ENCODE results near the gene HDAC5. TPM values are rescaled to one million over a fixed set of nuclear protein-coding genes. Genes with fewer than 3 reads are reported as not detected.
"Not testable (repeated sequence)": the region's sequence is repeated elsewhere in the genome, so short reads cannot be mapped to it uniquely, and the experiment has no call there.

HDAC5 gene
- total and polyA plus RNA-seq, 4 donors = 29.6 to 77.4 (median 36.4) TPM

DNA sequence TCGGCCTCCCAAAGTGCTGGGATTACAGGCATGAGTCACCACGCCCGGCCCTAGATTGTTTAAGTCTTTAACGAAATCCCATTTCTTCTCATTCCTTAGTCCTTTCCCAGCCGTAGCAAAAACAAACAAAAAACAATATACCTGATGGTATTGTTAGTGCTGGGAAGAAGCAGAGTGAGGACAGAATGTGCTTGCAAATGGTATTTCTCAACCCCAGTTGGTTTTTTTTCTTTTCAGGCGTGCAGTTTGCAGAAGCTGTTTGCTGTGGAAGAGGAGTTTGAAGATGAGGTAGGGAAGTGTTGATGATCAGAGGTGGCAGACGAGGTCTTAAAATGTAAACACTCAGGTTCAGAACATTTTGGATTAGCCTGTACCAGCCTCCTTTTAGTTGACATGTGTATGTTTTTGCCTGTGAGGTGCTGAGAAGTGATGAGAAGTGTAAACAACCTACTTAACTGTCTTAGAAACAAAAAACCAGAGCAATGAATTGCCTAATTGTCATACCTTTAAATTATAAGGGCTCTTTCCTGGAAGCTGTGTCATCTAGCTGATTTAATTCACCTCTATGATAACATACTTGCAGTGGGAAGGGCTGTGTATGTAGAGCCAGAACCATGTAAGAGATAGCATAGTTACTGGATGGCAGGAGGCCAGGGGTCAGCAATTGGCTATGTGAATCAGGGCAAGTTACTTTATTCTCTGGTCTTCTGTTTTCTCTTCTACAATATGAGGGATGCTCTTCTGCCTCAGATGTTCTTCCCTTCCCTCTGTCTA is 21.7 kb upstream of the HDAC5 start:
- DNase-seq (no peak), ATAC-seq (ENCODE audit: insufficient read depth, low FRiP score) (no peak)
- Histone ChIP-seq H3K4me3 (no peak overlapping the region), H3K4me1 (ENCODE audit: control insufficient read depth in 5 of 5, insufficient read depth in 5 of 5, low read length in 5 of 5) (peaks cover 0 to 12% (median 2%) of the 10 kb centered on the region in 5 donors), H3K27ac (ENCODE audit: low read depth in 1 of 2, low read length in 1 of 2) (peak overlapping the region in 1 of 2 donors; percentile 92), H3K9ac (ENCODE audit: insufficient read depth in 1 of 2, low read length in 2 of 2) (no peak overlapping the region), H3K27me3 (ENCODE audit: control insufficient read depth in 3 of 3, insufficient read depth in 3 of 3, low read length in 2 of 3) (no peaks in the 10 kb centered on the region), H3K9me3 (ENCODE audit: control insufficient read depth in 4 of 4, insufficient read depth in 3 of 4, low read length in 3 of 4) (no peaks in the 10 kb centered on the region), H3K36me3 (ENCODE audit: control insufficient read depth in 4 of 4, insufficient read depth in 4 of 4, low read length in 4 of 4) (peaks cover 0 to 6% (median 0%) of the 10 kb centered on the region in 4 donors)
- 79 to 83% methylated on average over 7 of the region's 7 CpGs for WGBS, 2 donors
- TF ChIP-seq, protein P1, sequence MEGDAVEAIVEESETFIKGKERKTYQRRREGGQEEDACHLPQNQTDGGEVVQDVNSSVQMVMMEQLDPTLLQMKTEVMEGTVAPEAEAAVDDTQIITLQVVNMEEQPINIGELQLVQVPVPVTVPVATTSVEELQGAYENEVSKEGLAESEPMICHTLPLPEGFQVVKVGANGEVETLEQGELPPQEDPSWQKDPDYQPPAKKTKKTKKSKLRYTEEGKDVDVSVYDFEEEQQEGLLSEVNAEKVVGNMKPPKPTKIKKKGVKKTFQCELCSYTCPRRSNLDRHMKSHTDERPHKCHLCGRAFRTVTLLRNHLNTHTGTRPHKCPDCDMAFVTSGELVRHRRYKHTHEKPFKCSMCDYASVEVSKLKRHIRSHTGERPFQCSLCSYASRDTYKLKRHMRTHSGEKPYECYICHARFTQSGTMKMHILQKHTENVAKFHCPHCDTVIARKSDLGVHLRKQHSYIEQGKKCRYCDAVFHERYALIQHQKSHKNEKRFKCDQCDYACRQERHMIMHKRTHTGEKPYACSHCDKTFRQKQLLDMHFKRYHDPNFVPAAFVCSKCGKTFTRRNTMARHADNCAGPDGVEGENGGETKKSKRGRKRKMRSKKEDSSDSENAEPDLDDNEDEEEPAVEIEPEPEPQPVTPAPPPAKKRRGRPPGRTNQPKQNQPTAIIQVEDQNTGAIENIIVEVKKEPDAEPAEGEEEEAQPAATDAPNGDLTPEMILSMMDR (IDR thresholded peaks at IDR 0.05; ENCODE audit: control extremely low read depth, extremely low read depth) = no peak

DNA sequence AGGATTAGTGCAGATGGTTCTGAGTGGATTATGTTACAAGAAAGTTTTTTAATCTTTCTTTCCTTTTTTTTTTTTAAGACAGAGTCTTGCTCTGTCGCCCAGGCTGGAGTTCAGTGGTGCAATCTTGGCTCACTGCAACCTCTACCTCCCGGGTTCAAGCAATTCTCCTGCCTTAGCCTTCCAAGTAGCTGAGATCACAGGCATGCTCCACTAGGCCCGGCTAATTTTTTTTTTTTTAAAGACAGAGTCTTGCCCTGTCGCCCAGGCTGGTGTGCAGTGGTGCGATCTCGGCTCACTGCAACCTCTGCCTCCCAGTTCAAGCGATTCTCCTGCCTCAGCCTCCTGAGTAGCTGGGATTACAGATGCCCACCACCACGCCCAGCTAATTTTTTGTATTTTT is 20.5 kb upstream of the HDAC5 start:
- H3K4me1 ChIP-seq (ENCODE audit: control insufficient read depth in 5 of 5, insufficient read depth in 5 of 5, low read length in 5 of 5) = peaks cover 0 to 12% (median 2%) of the 10 kb centered on the region in 5 donors
- not testable (repeated sequence) for H3K27ac ChIP-seq (ENCODE audit: low read depth in 1 of 2, low read length in 1 of 2); H3K4me3 ChIP-seq; H3K36me3 ChIP-seq (ENCODE audit: control insufficient read depth in 4 of 4, insufficient read depth in 4 of 4, low read length in 4 of 4); H3K27me3 ChIP-seq (ENCODE audit: control insufficient read depth in 3 of 3, insufficient read depth in 3 of 3, low read length in 2 of 3); H3K9me3 ChIP-seq (ENCODE audit: control insufficient read depth in 4 of 4, insufficient read depth in 3 of 4, low read length in 3 of 4); H3K9ac ChIP-seq (ENCODE audit: insufficient read depth in 1 of 2, low read length in 2 of 2); ATAC-seq (ENCODE audit: insufficient read depth, low FRiP score); DNase-seq
- WGBS, 2 donors = 90 to 95% methylated on average over 8 of the region's 8 CpGs

DNA sequence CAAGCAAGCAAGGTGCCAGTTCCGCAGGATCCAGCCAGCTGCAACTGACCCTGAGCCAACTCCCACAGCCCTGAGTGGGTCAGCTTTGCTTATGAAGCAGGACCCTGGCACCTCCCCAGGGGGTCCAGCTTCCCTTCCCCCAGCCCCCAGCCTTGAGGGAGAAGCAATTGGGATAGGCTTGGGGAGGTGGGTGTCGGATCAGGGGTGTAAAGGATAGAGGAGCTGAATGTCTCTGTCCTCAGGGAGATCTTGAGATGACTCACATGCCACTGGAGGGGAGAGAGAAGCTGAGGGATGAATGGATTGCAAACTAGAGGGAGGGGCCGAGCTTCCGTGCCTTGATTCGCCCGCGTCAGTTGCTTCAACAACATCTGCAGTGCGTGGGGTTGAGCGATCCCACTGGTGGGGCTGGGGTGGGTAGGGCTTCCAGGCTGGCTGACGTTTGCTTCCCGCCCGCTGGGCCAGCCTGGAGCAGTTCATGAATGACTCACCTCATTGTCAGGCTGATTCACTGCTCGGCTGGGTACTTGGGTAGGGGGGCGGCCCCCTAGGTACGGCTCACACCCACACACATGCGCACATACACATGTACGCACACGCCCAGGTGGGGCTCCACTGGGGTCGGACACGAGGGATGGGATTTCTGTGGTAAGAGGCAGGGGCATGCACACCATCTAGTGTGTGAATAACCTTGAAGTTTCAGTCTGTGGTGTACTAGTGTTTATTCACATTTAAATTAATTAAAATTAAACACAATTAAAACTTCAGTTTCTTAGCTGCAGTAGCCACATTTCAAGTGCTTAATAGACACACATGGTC is 14.7 kb upstream of the HDAC5 start:
- no peaks in the 10 kb centered on the region for H3K36me3 ChIP-seq (ENCODE audit: control insufficient read depth in 4 of 4, insufficient read depth in 4 of 4, low read length in 4 of 4)
- H3K4me1 ChIP-seq (ENCODE audit: control insufficient read depth in 5 of 5, insufficient read depth in 5 of 5, low read length in 5 of 5) = peaks cover 0 to 12% (median 0%) of the 10 kb centered on the region in 5 donors
- ATAC-seq (ENCODE audit: insufficient read depth, low FRiP score) (peak; percentile 88), DNase-seq (peak; percentile 52 to 71 (median 71))
- H3K9ac ChIP-seq (ENCODE audit: insufficient read depth in 1 of 2, low read length in 2 of 2) = peak overlapping the region in 1 of 2 donors; percentile 38
- H3K4me3 ChIP-seq = no peak overlapping the region
- H3K27me3 ChIP-seq (ENCODE audit: control insufficient read depth in 3 of 3, insufficient read depth in 3 of 3, low read length in 2 of 3) = no peaks in the 10 kb centered on the region
- H3K27ac ChIP-seq (ENCODE audit: low read depth in 1 of 2, low read length in 1 of 2) = peak overlapping the region; percentile 28 to 34
- TF ChIP-seq, protein P1 (IDR thresholded peaks at IDR 0.05; ENCODE audit: control extremely low read depth, extremely low read depth) = no peak
- 12 to 18% methylated on average over 20 of the region's 20 CpGs for WGBS, 2 donors
- no peaks in the 10 kb centered on the region for H3K9me3 ChIP-seq (ENCODE audit: control insufficient read depth in 4 of 4, insufficient read depth in 3 of 4, low read length in 3 of 4)

Measured in lung (tissue), 12 donors.